Astrocyte (in vitro differentiated cells and primary cell): Measurements from ENCODE around the gene ARL4A. TPM values are rescaled to one million over a fixed set of nuclear protein-coding genes. Genes with fewer than 3 reads are reported as not detected.

ENCODE experiments used
- DNase-seq: peaks from one replicate; pipeline ENCODE4 v3.0.0-alpha.2; 2010; ENCODE audit warnings: low read depth
- FAIRE-seq: peaks from 2 replicates; lab custom pipeline; 2011; peaks lifted over from hg19 to GRCh38; lab: Jason Lieb, UNC
- H2AFZ ChIP-seq: 2 replicates; pipeline ENCODE4 v1.6.0; 2012; ENCODE audit warnings: low read depth, low read length, inconsistent platforms
- H3K27ac ChIP-seq: 2 replicates; pipeline ENCODE4 v1.5.1; 2011; ENCODE audit warnings: low read depth, low read length, inconsistent platforms
- H3K27me3 ChIP-seq: 2 replicates; pipeline ENCODE4 v1.6.0; 2011; ENCODE audit warnings: low read length, inconsistent platforms; ENCODE audit not compliant: insufficient read depth
- H3K36me3 ChIP-seq: 2 replicates; pipeline ENCODE4 v1.5.1; 2011; ENCODE audit warnings: low read length, inconsistent platforms; ENCODE audit not compliant: insufficient read depth
- H3K4me1 ChIP-seq: 2 replicates; pipeline ENCODE4 v1.5.1; 2011; ENCODE audit warnings: low read length, inconsistent platforms; ENCODE audit not compliant: insufficient read depth
- H3K4me2 ChIP-seq: 2 replicates; pipeline ENCODE4 v1.6.0; 2012; ENCODE audit warnings: low read length, inconsistent platforms
- H3K4me3 ChIP-seq: 2 replicates; pipeline ENCODE4 v1.5.1; 2011; ENCODE audit warnings: low read depth, mild to moderate bottlenecking, low read length, inconsistent platforms; ENCODE audit not compliant: insufficient read depth
- H3K79me2 ChIP-seq: 2 replicates; pipeline ENCODE4 v1.6.0; 2012; ENCODE audit warnings: mild to moderate bottlenecking, low read length, inconsistent platforms; ENCODE audit not compliant: insufficient read depth
- H3K9ac ChIP-seq: 2 replicates; pipeline ENCODE4 v1.6.0; 2012; ENCODE audit warnings: mild to moderate bottlenecking, low read length, inconsistent platforms
- H3K9me3 ChIP-seq: 2 replicates; pipeline ENCODE4 v1.5.1; 2012; ENCODE audit warnings: low read depth, mild to moderate bottlenecking, low read length, inconsistent platforms; ENCODE audit not compliant: insufficient read depth
- H4K20me1 ChIP-seq: 2 replicates; pipeline ENCODE4 v1.6.0; 2012; ENCODE audit warnings: low read length, inconsistent platforms; ENCODE audit not compliant: insufficient read depth
- H3K27ac Mint-ChIP-seq: one replicate; pipeline ENCODE4 v1.8.0; 2021; ENCODE audit warnings: mild to moderate bottlenecking, mixed read lengths; ENCODE audit not compliant: unreplicated experiment
- H3K27me3 Mint-ChIP-seq: one replicate; pipeline ENCODE4 v1.8.0; 2021; ENCODE audit warnings: low read depth, mixed read lengths; ENCODE audit not compliant: unreplicated experiment
- H3K36me3 Mint-ChIP-seq: one replicate; pipeline ENCODE4 v1.8.0; 2021; ENCODE audit warnings: low read depth, mixed read lengths; ENCODE audit not compliant: unreplicated experiment
- H3K4me1 Mint-ChIP-seq: one replicate; pipeline ENCODE4 v1.8.0; 2021; ENCODE audit warnings: low read depth, mixed read lengths; ENCODE audit not compliant: unreplicated experiment
- H3K4me3 Mint-ChIP-seq: one replicate; pipeline ENCODE4 v1.8.0; 2021; ENCODE audit warnings: mild to moderate bottlenecking, moderate library complexity, mixed read lengths; ENCODE audit not compliant: unreplicated experiment
- H3K9me3 Mint-ChIP-seq: one replicate; pipeline ENCODE4 v1.8.0; 2021; ENCODE audit warnings: mild to moderate bottlenecking, mixed read lengths; ENCODE audit not compliant: unreplicated experiment
- CTCF ChIP-seq: IDR thresholded peaks from 2 replicates; pipeline ENCODE4 v1.5.1; 2011; ENCODE audit warnings: low read depth, mild to moderate bottlenecking, inconsistent platforms, low read length, moderate library complexity; ENCODE audit not compliant: insufficient read depth
- EZH2 ChIP-seq: IDR thresholded peaks from 2 replicates; pipeline ENCODE4 v1.6.1; 2012; ENCODE audit warnings: mild to moderate bottlenecking, low read length, inconsistent platforms; ENCODE audit not compliant: insufficient read depth
- total RNA-seq: library from RNA; stranded (reverse); gene quantifications from 2 replicates; pipeline ENCODE4 v1.2.1, GENCODE V29; 2021

Gene ARL4A
- total RNA-seq, 1 donor from 2014 or later, result 34.6 TPM

- Histone ChIP-seq H3K9ac (no peak overlapping the region), H3K4me2 (peak overlapping the region; percentile 21), H3K36me3 (no peaks in the 10 kb centered on the region), H3K4me3 (no peak overlapping the region), H3K9me3 (no peaks in the 10 kb centered on the region), H2AFZ (no peak overlapping the region), H3K27me3 (no peaks in the 10 kb centered on the region), H3K4me1 (peaks cover 19% of the 10 kb centered on the region), H4K20me1 (no peaks in the 10 kb centered on the region), H3K27ac (peak overlapping the region; percentile 57), H3K79me2 (no peaks in the 10 kb centered on the region)
- no peaks in the 10 kb centered on the region for H3K36me3 Mint-ChIP-seq
- peaks cover 3% of the 10 kb centered on the region for H3K9me3 Mint-ChIP-seq
- H3K27ac Mint-ChIP-seq, result peak overlapping the region; percentile 72
- peak; percentile 76 for DNase-seq
- peak; percentile 78 for FAIRE-seq
- H3K4me1 Mint-ChIP-seq, result peaks cover 19% of the 10 kb centered on the region
- H3K4me3 Mint-ChIP-seq, result no peak overlapping the region
- TF ChIP-seq EZH2 (no peak), CTCF (no peak)
- no peaks in the 10 kb centered on the region for H3K27me3 Mint-ChIP-seq
Observed at GRCh38 chr7:12647364-12648219, 39.8 kb upstream of the ARL4A start.

DNA sequence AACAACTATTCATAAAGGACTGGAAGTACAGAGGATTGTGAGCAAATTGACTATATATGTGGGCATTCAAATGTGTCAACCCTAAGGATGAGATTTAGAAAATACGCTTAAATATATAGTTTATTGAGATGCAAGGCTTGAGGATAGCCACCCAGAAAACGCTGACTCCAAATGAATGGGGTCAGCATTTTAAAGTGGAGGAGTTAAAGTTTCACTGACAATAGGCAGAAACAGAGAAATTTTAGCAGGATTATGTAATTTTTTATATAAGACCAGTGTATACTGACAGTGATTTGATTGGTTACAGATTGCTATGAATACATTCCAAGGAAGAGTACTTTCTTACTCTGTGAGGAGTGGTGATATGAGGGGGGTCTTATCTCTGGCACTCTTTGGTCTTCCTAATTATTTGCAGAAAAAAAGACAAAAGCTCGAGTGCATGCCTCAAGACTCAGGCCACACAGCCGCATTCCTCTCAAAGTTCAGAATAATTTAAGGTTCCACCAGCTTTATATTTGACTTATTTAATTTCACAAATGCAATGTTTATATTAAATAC is 38.6 kb upstream of the ARL4A start:
- no peaks in the 10 kb centered on the region for H3K9me3 ChIP-seq
- Mint-ChIP-seq H3K27ac (peak overlapping the region; percentile 34), H3K36me3 (no peaks in the 10 kb centered on the region), H3K9me3 (peaks cover 3% of the 10 kb centered on the region), H3K4me1 (peaks cover 27% of the 10 kb centered on the region), H3K4me3 (no peak overlapping the region), H3K27me3 (no peaks in the 10 kb centered on the region)
- no peak overlapping the region for H3K27ac ChIP-seq
- no peak overlapping the region for H3K4me3 ChIP-seq
- no peak for TF ChIP-seq CTCF
- TF ChIP-seq EZH2, result no peak
- no peak overlapping the region for H3K9ac ChIP-seq
- H2AFZ ChIP-seq, result no peak overlapping the region
- no peaks in the 10 kb centered on the region for H4K20me1 ChIP-seq
- no peaks in the 10 kb centered on the region for H3K79me2 ChIP-seq
- DNase-seq (no peak), FAIRE-seq (no peak)
- peaks cover 20% of the 10 kb centered on the region for H3K4me1 ChIP-seq
- no peak overlapping the region for H3K4me2 ChIP-seq
- no peaks in the 10 kb centered on the region for H3K36me3 ChIP-seq
- no peaks in the 10 kb centered on the region for H3K27me3 ChIP-seq
